LNCaP clone FGC (cell line): ENCODE results near the gene DNAJC11.

Source experiments
- DNase-seq: peaks from one replicate; pipeline ENCODE4 v3.0.0-alpha.2; 2011; ENCODE audit warnings: low read depth
- H3K4me3 ChIP-seq: 2 replicates; pipeline ENCODE4 v1.5.1; 2011; ENCODE audit warnings: mild to moderate bottlenecking, low read depth, low read length, control low read depth
- CTCF ChIP-seq: IDR thresholded peaks from 2 replicates; pipeline ENCODE4 v1.5.1; 2012; ENCODE audit warnings: mild to moderate bottlenecking; ENCODE audit not compliant: control insufficient read depth, insufficient read depth; ENCODE audit errors: extremely low read depth

Gene DNAJC11

GRCh38 chr1:6592865-6593593 lies 108.6 kb downstream of the DNAJC11 start:
- no peak for TF ChIP-seq CTCF
- DNase-seq: no peak
- H3K4me3 ChIP-seq: no peak overlapping the region

DNA sequence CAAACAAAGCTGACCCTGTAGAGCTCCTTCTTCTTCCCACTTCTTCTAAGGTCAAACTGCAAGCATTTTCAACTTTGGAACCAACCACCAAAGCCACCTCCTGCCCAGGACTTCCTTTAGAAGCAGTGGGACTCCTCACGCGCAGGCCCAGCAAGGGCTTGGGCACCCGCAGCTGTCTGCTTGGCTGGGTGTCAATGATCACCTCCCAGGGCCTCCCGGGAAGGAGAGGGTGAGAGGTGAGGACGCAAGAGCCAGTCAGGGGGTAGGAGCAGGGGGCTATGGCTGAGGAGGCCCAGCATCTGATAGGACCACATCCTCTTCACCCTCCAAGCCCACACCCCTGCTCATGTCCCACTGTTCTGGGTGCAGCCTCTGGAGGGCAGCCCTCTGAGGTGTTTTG lies 109.2 kb downstream of the DNAJC11 start:
- no peak overlapping the region for H3K4me3 ChIP-seq
- TF ChIP-seq CTCF: no peak
- no peak for DNase-seq

GRCh38 chr1:6591644-6592043 lies 110.0 kb downstream of the DNAJC11 start:
- TF ChIP-seq CTCF: no peak
- no peak for DNase-seq
- H3K4me3 ChIP-seq: no peak overlapping the region

DNA sequence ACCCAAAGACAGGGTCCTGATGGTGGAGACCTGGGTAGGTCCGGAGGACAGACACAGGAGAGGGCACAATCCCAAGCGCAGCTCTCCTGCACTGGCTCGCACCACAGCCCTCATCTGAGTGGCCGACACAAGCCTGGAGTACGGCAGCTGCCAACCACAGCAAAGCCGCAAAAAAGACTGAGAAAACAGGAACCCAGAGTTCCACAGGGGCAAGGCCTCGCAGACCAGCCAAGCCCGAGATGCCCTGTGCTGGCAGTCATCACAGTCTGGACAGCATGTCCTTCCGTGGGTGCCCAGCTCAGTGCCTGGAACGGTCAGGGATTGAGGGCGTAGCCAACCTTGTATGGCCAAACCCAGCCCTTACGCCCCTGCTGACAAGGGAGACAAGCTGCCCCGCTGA lies 110.4 kb downstream of the DNAJC11 start:
- TF ChIP-seq CTCF: no peak
- DNase-seq: no peak

GRCh38 chr1:6590046-6590445 lies 111.6 kb downstream of the DNAJC11 start:
- no peak for DNase-seq
- H3K4me3 ChIP-seq: no peak overlapping the region
- no peak for TF ChIP-seq CTCF

More for the DNA sequence above, 110.4 kb downstream of the DNAJC11 start:
- no peak overlapping the region for H3K4me3 ChIP-seq

DNA sequence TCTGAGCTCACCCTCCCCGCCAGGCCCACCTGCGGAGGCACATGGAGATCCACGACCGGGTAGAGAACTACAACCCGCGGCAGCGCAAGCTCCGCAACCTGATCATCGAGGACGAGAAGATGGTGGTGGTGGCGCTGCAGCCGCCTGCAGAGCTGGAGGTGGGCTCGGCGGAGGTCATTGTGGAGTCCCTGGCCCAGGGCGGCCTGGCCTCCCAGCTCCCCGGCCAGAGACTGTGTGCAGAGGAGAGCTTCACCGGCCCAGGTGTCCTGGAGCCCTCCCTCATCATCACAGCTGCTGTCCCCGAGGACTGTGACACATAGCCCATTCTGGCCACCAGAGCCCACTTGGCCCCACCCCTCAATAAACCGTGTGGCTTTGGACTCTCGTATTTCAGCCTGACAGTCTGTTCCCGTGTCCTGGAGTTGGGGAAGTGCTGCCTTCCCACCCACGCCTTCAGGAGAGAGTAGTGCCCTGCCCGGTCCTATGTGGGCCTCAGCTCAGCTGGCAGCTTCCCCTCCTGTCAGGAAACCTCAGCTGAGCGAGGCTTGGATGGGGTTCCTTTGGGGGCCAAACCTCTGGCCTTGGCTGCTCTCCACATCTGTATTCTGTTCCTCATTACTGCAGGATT lies 112.6 kb downstream of the DNAJC11 start:
- no peak for DNase-seq
- H3K4me3 ChIP-seq: no peak overlapping the region
- TF ChIP-seq CTCF: no peak
